GM23248 (cell line): ENCODE data around the gene AMOTL1. TPM values are rescaled to one million over a fixed set of nuclear protein-coding genes. Genes with fewer than 3 reads are reported as not detected.

Experiments
- DNase-seq: peaks from one replicate; pipeline ENCODE4 v3.0.0-alpha.2; 2015
- H2AFZ ChIP-seq: fragments of 200-600 bp; sonication (generic); 2 replicates; pipeline ENCODE4 v1.6.1; 2016; ENCODE audit warnings: antibody characterized with exemption
- H3F3A ChIP-seq: fragments of 200-600 bp; sonication (generic); 2 replicates; pipeline ENCODE4 v1.6.1; 2016; ENCODE audit warnings: mild to moderate bottlenecking, antibody characterized with exemption, mixed run types; ENCODE audit not compliant: insufficient read depth
- H3K27ac ChIP-seq: fragments of 200-600 bp; sonication (generic); 2 replicates; pipeline ENCODE4 v1.5.1; 2016; ENCODE audit warnings: mild to moderate bottlenecking
- H3K27me3 ChIP-seq: fragments of 200-600 bp; sonication (generic); replicated peaks from 2 replicates; pipeline ENCODE4 v1.6.1; 2016; ENCODE audit warnings: mild to moderate bottlenecking; ENCODE audit not compliant: insufficient read depth
- H3K36me3 ChIP-seq: fragments of 200-600 bp; sonication (generic); 2 replicates; pipeline ENCODE4 v1.6.1; 2016; ENCODE audit warnings: low read depth, mild to moderate bottlenecking
- H3K4me1 ChIP-seq: fragments of 200-600 bp; sonication (generic); 2 replicates; pipeline ENCODE4 v1.6.1; 2016; ENCODE audit warnings: mild to moderate bottlenecking; ENCODE audit not compliant: insufficient read depth
- H3K4me2 ChIP-seq: fragments of 200-600 bp; sonication (generic); one replicate; pipeline ENCODE4 v1.6.1; 2016; ENCODE audit warnings: mild to moderate bottlenecking; ENCODE audit not compliant: unreplicated experiment
- H3K4me3 ChIP-seq: fragments of 200-600 bp; sonication (generic); 2 replicates; pipeline ENCODE4 v1.5.1; 2016; ENCODE audit warnings: mild to moderate bottlenecking
- H3K79me2 ChIP-seq: fragments of 200-600 bp; sonication (generic); 2 replicates; pipeline ENCODE4 v1.6.1; 2016; ENCODE audit warnings: mild to moderate bottlenecking; ENCODE audit not compliant: insufficient read depth
- H3K9ac ChIP-seq: fragments of 200-600 bp; sonication (generic); 2 replicates; pipeline ENCODE4 v1.6.1; 2016; ENCODE audit warnings: mild to moderate bottlenecking
- H3K9me2 ChIP-seq: fragments of 200-600 bp; sonication (generic); 2 replicates; pipeline ENCODE4 v1.6.1; 2016; ENCODE audit warnings: mixed run types, mild to moderate bottlenecking, moderate library complexity; ENCODE audit not compliant: insufficient read depth
- H3K9me3 ChIP-seq: fragments of 200-600 bp; sonication (generic); one replicate; pipeline ENCODE4 v1.6.1; 2017; ENCODE audit warnings: low read depth
- H4K20me1 ChIP-seq: fragments of 200-600 bp; sonication (generic); 2 replicates; pipeline ENCODE4 v1.6.0; 2016; ENCODE audit not compliant: insufficient read depth
- EZH2 ChIP-seq: fragments of 200-600 bp; sonication (generic); IDR thresholded peaks from 2 replicates; pipeline ENCODE4 v1.6.1; 2018; ENCODE audit warnings: antibody characterized with exemption, mild to moderate bottlenecking; ENCODE audit not compliant: insufficient read depth, poor library complexity, severe bottlenecking
- EZH2phosphoT487 ChIP-seq: fragments of 200-600 bp; sonication (generic); IDR thresholded peaks from 2 replicates; pipeline ENCODE4 v1.6.1; 2018; ENCODE audit warnings: antibody characterized with exemption, moderate library complexity, mild to moderate bottlenecking, low read depth; ENCODE audit not compliant: insufficient read depth
- WGBS, 2 experiments: methylation state at CpG; one replicate each; pipeline ENCODE4 v1.1.6; 2015 to 2017; ENCODE audit warnings: low lambda C conversion rate in 2 of 2, low coverage in 1 of 2; ENCODE audit errors: missing lambda C conversion rate in 2 of 2; 5-methylcytosine and 5-hydroxymethylcytosine counted together
- in situ Hi-C: fragments of 300-500 bp; cut with MboI; formaldehyde crosslinking; loops from 2 replicates; pipeline ENCODE4 v1.15.0; 2020
- polyA plus RNA-seq: library from polyadenylated mRNA; unstranded; fragments of >200 nt; fragmentation: Nextera tagmentation; extraction: Ambion mirVana; gene quantifications from 2 replicates; pipeline ENCODE4 v1.2.1, GENCODE V29; 2016
- total RNA-seq: library from RNA; depleted of rRNA; stranded (reverse); fragments of >200 nt; shearing (Covaris generic); gene quantifications from 2 replicates; pipeline ENCODE4 v1.2.3, GENCODE V29; 2014

The AMOTL1 gene
- total and polyA plus RNA-seq, 2 experiments from 2014 or later = 22.3 to 50.8 TPM

GRCh38 chr11:94895451-94895850 is 127.3 kb downstream of the AMOTL1 start:
- Histone ChIP-seq H3K4me3 (no peak overlapping the region), H3K79me2 (peaks cover 39% of the 10 kb centered on the region), H3K27ac (peak overlapping the region; percentile 45), H2AFZ (no peak overlapping the region), H3K4me2 (no peak overlapping the region), H3K36me3 (peaks cover 29% of the 10 kb centered on the region), H3K4me1 (peaks cover 8% of the 10 kb centered on the region), H4K20me1 (no peaks in the 10 kb centered on the region), H3K9me3 (no peaks in the 10 kb centered on the region), H3K27me3 (no peaks in the 10 kb centered on the region), H3K9me2 (no peaks in the 10 kb centered on the region), H3F3A (peaks cover 19% of the 10 kb centered on the region), H3K9ac (no peak overlapping the region)
- DNase-seq = peak; percentile 68
- in situ Hi-C loops = no loop called here
- no peak for TF ChIP-seq EZH2phosphoT487
- TF ChIP-seq EZH2 = no peak
- WGBS, 2 experiments = 34 to 38% methylated on average over 2 of the region's 2 CpGs

- Histone ChIP-seq H3K4me3 (no peak overlapping the region), H3K27me3 (no peaks in the 10 kb centered on the region), H4K20me1 (no peaks in the 10 kb centered on the region), H3K27ac (peak overlapping the region; percentile 45), H3K9me2 (no peaks in the 10 kb centered on the region), H3K9ac (no peak overlapping the region), H3K9me3 (no peaks in the 10 kb centered on the region), H3K36me3 (peaks cover 29% of the 10 kb centered on the region), H3F3A (peaks cover 19% of the 10 kb centered on the region), H3K4me1 (peaks cover 8% of the 10 kb centered on the region), H3K79me2 (peaks cover 34% of the 10 kb centered on the region), H3K4me2 (no peak overlapping the region), H2AFZ (no peak overlapping the region)
- TF ChIP-seq EZH2phosphoT487 (no peak), EZH2 (no peak)
- WGBS, 2 experiments = 7 to 8% methylated on average over 2 of the region's 2 CpGs
- peak; percentile 88 for DNase-seq
- in situ Hi-C loops = no loop called here
These were observed 127.8 kb downstream of the AMOTL1 start for GRCh38 chr11:94895971-94896370.

DNA sequence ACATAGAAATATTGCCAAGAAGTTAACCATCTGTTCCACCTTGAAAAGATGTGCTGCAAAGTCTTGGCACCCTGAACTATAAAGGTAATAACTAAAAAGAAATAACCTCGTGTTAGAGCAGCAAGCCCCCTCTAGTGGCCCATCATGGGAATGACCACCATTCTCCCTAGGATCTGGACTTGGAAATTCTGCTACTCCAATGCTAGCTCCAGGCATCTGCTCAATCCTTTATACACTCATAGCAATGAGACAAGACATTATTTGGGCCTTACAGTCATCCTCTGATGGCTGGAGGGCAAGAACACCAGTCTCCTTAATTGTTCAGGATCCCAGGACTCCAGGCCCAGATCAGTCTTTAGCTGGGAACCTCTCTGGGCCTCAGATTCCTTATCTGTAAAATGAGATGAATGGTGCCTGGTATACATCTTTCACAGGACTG is 129.2 kb downstream of the AMOTL1 start:
- H3K9me3 ChIP-seq = no peaks in the 10 kb centered on the region
- no peak overlapping the region for H3K4me3 ChIP-seq
- DNase-seq = peak; percentile 56
- H3K9ac ChIP-seq = no peak overlapping the region
- TF ChIP-seq EZH2phosphoT487 = no peak
- no peak overlapping the region for H2AFZ ChIP-seq
- H3K27ac ChIP-seq = 0 out of 2 replicates have a peak overlapping the region, but pooled peaks have one; percentile 1
- no peaks in the 10 kb centered on the region for H3K27me3 ChIP-seq
- in situ Hi-C loops = no loop called here
- peaks cover 8% of the 10 kb centered on the region for H3K4me1 ChIP-seq
- H3F3A ChIP-seq = peaks cover 19% of the 10 kb centered on the region
- peaks cover 20% of the 10 kb centered on the region for H3K79me2 ChIP-seq
- no peak overlapping the region for H3K4me2 ChIP-seq
- no peaks in the 10 kb centered on the region for H4K20me1 ChIP-seq
- H3K36me3 ChIP-seq = peaks cover 29% of the 10 kb centered on the region
- no peaks in the 10 kb centered on the region for H3K9me2 ChIP-seq
- 0% methylated on average over 1 of the region's 1 CpG for WGBS, 2 experiments

GRCh38 chr11:94907226-94907625 is 139.1 kb downstream of the AMOTL1 start:
- Histone ChIP-seq H3K27me3 (no peaks in the 10 kb centered on the region), H3K4me3 (no peak overlapping the region), H3K9me3 (no peaks in the 10 kb centered on the region), H3F3A (peaks cover 18% of the 10 kb centered on the region), H3K79me2 (no peaks in the 10 kb centered on the region), H3K36me3 (peaks cover 20% of the 10 kb centered on the region; the same call in 1 of the 2 replicates), H3K27ac (no peak overlapping the region), H3K9ac (no peak overlapping the region), H3K4me1 (peaks cover 25% of the 10 kb centered on the region), H4K20me1 (no peaks in the 10 kb centered on the region), H3K4me2 (no peak overlapping the region), H3K9me2 (no peaks in the 10 kb centered on the region), H2AFZ (no peak overlapping the region)
- DNase-seq = no peak
- WGBS, 2 experiments = 50% methylated on average over 2 of the region's 2 CpGs
- in situ Hi-C loops = no loop called here
- TF ChIP-seq EZH2 = no peak
- TF ChIP-seq EZH2phosphoT487 = no peak
